ENCODE results near the gene ARHGAP29. TPM values are rescaled to one million over a fixed set of nuclear protein-coding genes. Genes with fewer than 3 reads are reported as not detected.

The ARHGAP29 gene
- total and polyA plus RNA-seq, 10 of the 15 experiments (the other 5 are each of a cell fraction or from before 2014, with no cell fraction given), result under 0.01 to 0.43 (median 0.10) TPM; not detected in 4

DNA sequence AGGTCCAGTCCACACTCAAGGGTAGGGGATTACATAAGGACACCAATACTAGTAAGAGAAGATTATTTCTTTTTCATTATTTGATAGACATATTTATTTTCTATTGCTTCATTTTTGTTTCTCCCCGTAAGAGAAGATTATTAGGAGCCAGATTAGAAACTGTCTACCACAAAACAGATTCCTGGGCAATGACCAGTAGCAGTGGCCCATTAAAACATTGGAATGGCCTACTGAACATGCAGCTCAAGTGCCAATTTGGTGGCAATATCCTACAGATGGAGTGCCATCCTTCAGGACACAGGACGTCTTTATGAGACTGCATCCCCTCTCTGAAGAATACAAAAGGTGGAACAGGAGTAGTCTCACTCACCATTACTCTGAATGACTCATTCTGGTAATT lies 34.0 kb upstream of the ARHGAP29 start:
- no peak for TF ChIP-seq RB1 (IDR thresholded peaks at IDR 0.05; ENCODE audit: borderline replicate concordance)
- TF ChIP-seq KAT2A (conservative IDR thresholded peaks at IDR 0.05; ENCODE audit: control insufficient read depth, low read depth, low read length), result no peak
- no peak for TF ChIP-seq NR2C1 (IDR thresholded peaks at IDR 0.05)
- TF ChIP-seq ZNF207 (IDR thresholded peaks at IDR 0.05; ENCODE audit: borderline replicate concordance), result no peak
- no peak for TF ChIP-seq KLF5 (IDR thresholded peaks at IDR 0.05; ENCODE audit: partially characterized antibody)
- TF ChIP-seq PML (IDR thresholded peaks at IDR 0.05; ENCODE audit: low read length), result no peak
- TF ChIP-seq RELA (IDR thresholded peaks at IDR 0.05; ENCODE audit: borderline replicate concordance, partially characterized antibody), result no peak
- TF ChIP-seq IKZF2 (IDR thresholded peaks at IDR 0.05), result no peak
- TF ChIP-seq SRF (IDR thresholded peaks at IDR 0.05; ENCODE audit: low read depth in 2 of 2, low read length in 2 of 2), result no peak
- no peak for TF ChIP-seq SIX5 (IDR thresholded peaks at IDR 0.05; ENCODE audit: low read depth, low read length, severe bottlenecking)
- no peak for ATAC-seq
- H3K4me2 ChIP-seq (ENCODE audit: control insufficient read depth, insufficient read depth), result no peak overlapping the region
- H3K27ac ChIP-seq (ENCODE audit: control insufficient read depth, insufficient read depth), result no peak overlapping the region
- DNase-seq (ENCODE audit: low read depth, low spot score), result no peak
- WGBS (ENCODE audit: insufficient coverage, insufficient replicate concordance, low lambda C conversion rate, missing lambda C conversion rate), result 0% methylated on average over 2 of the region's 2 CpGs
- ChIA-PET CTCF (interaction anchor here (0.7 to 1.1 kb wide), 2 partner anchors 193 to 231 kb away, joined by 3 read pairs; no protein-coding TSS in a partner anchor), POLR2A (no interaction called here), SMC1A (ENCODE audit: uncharacterized antibody, unreplicated experiment) (no interaction called here), RAD21 (ENCODE audit: unreplicated experiment) (no interaction called here)
- no TSS peak for BruUV-seq (replicated peaks)
- H3K27me3 ChIP-seq (replicated peaks in 1 of 2; ENCODE audit: control insufficient read depth in 2 of 2, insufficient read depth in 2 of 2, low read length in 1 of 2), result peaks cover 0 to 2% of the 10 kb centered on the region in 2 experiments; a peak in 1 of 4 replicates
- no peaks in the 10 kb centered on the region for H3K4me1 ChIP-seq (ENCODE audit: control insufficient read depth, insufficient read depth, low read length)
- H3K4me3 ChIP-seq, result no peak overlapping the region
- in situ Hi-C loops (cut with MboI), result no loop called here
- intact Hi-C loops (cut with micrococcal nuclease; ENCODE audit: unreplicated experiment), result no loop called here
- H3K36me3 ChIP-seq (ENCODE audit: control insufficient read depth in 2 of 2, insufficient read depth in 2 of 2, low read length in 1 of 2), result no peaks in the 10 kb centered on the region
- H3K9ac ChIP-seq (ENCODE audit: control insufficient read depth, insufficient read depth, low read length), result no peak overlapping the region
- no peaks in the 10 kb centered on the region for H3K79me2 ChIP-seq (ENCODE audit: control insufficient read depth, insufficient read depth, low read length)
- no peak for FAIRE-seq
- no peaks in the 10 kb centered on the region for H3K9me3 ChIP-seq (replicated peaks; ENCODE audit: control insufficient read depth, insufficient read depth, low read length)
- no peaks in the 10 kb centered on the region for H4K20me1 ChIP-seq (ENCODE audit: control insufficient read depth, insufficient read depth)
- H2AFZ ChIP-seq (ENCODE audit: control insufficient read depth, low read depth, low read length), result no peak overlapping the region

Measured in GM12878 (cell line).